Body of pancreas (tissue), 4 donors: ENCODE data around the gene QRICH1.

ENCODE experiments used
- CTCF ChIP-seq, 7 experiments: fragments of 450-650 bp in 4 of 7; fragments of 200-600 bp in 3 of 7; sonication (generic) in 3 of 7; IDR thresholded peaks; one replicate each; pipeline ENCODE4 v1.5.1; 2016 to 2019; ENCODE audit warnings: antibody characterized with exemption in 7 of 7
- POLR2A ChIP-seq, 3 donors: fragments of 450-650 bp; IDR thresholded peaks; one replicate each; pipeline ENCODE4 v1.6.1; 2016; ENCODE audit warnings: antibody characterized with exemption in 3 of 3, mild to moderate bottlenecking in 2 of 3

- TF ChIP-seq CTCF (IDR thresholded peaks at IDR 0.05) (no peak), POLR2A (IDR thresholded peaks at IDR 0.05) (no peak)
Observed at GRCh38 chr3:49024449-49024848, 69.4 kb downstream of the QRICH1 start.
